SJCRH30 (cell line): ENCODE data around the gene LILRB3. TPM values are rescaled to one million over a fixed set of nuclear protein-coding genes. Genes with fewer than 3 reads are reported as not detected.
A peak's percentile ranks its signal among the peaks of the same experiment; 100 is the strongest.
"Not testable (repeated sequence)": the region's sequence is repeated elsewhere in the genome, so short reads cannot be mapped to it uniquely, and the experiment has no call there.

ENCODE experiments used
- DNase-seq, 2 experiments: peaks; one replicate each; pipeline ENCODE4 v3.0.0-alpha.2; 2015 to 2020
- H3K27ac ChIP-seq: fragments of 250-450 bp; sonication (Bioruptor Pico); 2 replicates; pipeline ENCODE4 v1.5.1; 2020; ENCODE audit warnings: mild to moderate bottlenecking, moderate library complexity
- H3K27me3 ChIP-seq: fragments of 250-450 bp; sonication (Bioruptor Pico); 2 replicates; pipeline ENCODE4 v1.5.1; 2020; ENCODE audit warnings: mild to moderate bottlenecking, moderate library complexity
- H3K36me3 ChIP-seq: fragments of 250-450 bp; sonication (Bioruptor Pico); 2 replicates; pipeline ENCODE4 v1.5.1; 2020; ENCODE audit warnings: mild to moderate bottlenecking, moderate library complexity
- H3K4me1 ChIP-seq: fragments of 250-450 bp; sonication (Bioruptor Pico); 2 replicates; pipeline ENCODE4 v1.5.1; 2020; ENCODE audit warnings: mild to moderate bottlenecking, moderate library complexity
- H3K4me3 ChIP-seq: fragments of 250-450 bp; sonication (Bioruptor Pico); 2 replicates; pipeline ENCODE4 v1.5.1; 2020; ENCODE audit warnings: mild to moderate bottlenecking, moderate library complexity
- H3K9me3 ChIP-seq: fragments of 250-450 bp; sonication (Bioruptor Pico); replicated peaks from 2 replicates; pipeline ENCODE4 v1.5.1; 2020; ENCODE audit warnings: mild to moderate bottlenecking, moderate library complexity
- total RNA-seq: library from RNA; depleted of rRNA; stranded (reverse); fragments of >200 nt; shearing (Covaris generic); gene quantifications from 2 replicates; pipeline ENCODE4 v1.2.3, GENCODE V29; 2014; rRNA removed

Gene LILRB3
- total RNA-seq, 1 experiment from 2014 or later: 0.71 TPM

GRCh38 chr19:54179921-54180461 is 42.8 kb downstream of the LILRB3 start:
- Histone ChIP-seq H3K4me1 (peaks cover 2% of the 10 kb centered on the region; the same call in 1 of the 2 replicates), H3K36me3 (peaks cover 5% of the 10 kb centered on the region; the same call in 1 of the 2 replicates), H3K4me3 (no peak overlapping the region), H3K27me3 (no peaks in the 10 kb centered on the region), H3K9me3 (no peaks in the 10 kb centered on the region), H3K27ac (no peak overlapping the region)
- DNase-seq: peak; percentile 62 to 70

- Histone ChIP-seq H3K27ac (no peak overlapping the region), H3K9me3 (no peaks in the 10 kb centered on the region), H3K4me1 (peaks cover 2% of the 10 kb centered on the region; the same call in 1 of the 2 replicates), H3K36me3 (peaks cover 5% of the 10 kb centered on the region; the same call in 1 of the 2 replicates), H3K4me3 (no peak overlapping the region), H3K27me3 (no peaks in the 10 kb centered on the region)
- DNase-seq: no peak
These were observed 43.5 kb downstream of the LILRB3 start for GRCh38 chr19:54179262-54179852.

GRCh38 chr19:54178581-54179261 is 44.1 kb downstream of the LILRB3 start:
- Histone ChIP-seq H3K27me3 (no peaks in the 10 kb centered on the region), H3K4me3 (no peak overlapping the region), H3K4me1 (peaks cover 2% of the 10 kb centered on the region; the same call in 1 of the 2 replicates), H3K27ac (no peak overlapping the region), H3K9me3 (no peaks in the 10 kb centered on the region), H3K36me3 (peaks cover 5% of the 10 kb centered on the region; the same call in 1 of the 2 replicates)
- peak in 1 of 2 experiments; percentile 49 for DNase-seq

GRCh38 chr19:54173951-54174834 is 48.6 kb downstream of the LILRB3 start:
- Histone ChIP-seq H3K27ac (no peak overlapping the region), H3K4me3 (no peak overlapping the region), H3K9me3 (no peaks in the 10 kb centered on the region), H3K36me3 (peaks cover 5% of the 10 kb centered on the region; the same call in 1 of the 2 replicates), H3K27me3 (no peaks in the 10 kb centered on the region), H3K4me1 (no peaks in the 10 kb centered on the region)
- no peak for DNase-seq

DNA sequence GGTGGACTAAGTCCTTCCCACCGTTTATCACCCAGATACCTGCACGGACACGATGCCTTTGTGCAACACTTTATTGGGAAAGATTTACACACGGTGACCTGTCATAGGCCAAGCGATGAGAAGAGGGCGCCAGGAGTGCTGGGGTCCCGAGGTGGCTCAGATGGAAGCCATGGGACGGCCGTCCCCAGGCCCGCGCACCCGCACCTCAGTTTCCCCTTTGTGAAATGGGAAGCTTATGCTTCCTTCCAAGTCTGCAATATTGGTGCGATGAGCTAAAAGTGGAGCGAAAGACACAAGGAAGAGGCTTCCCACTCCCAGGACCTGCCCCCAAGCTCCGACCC is 49.5 kb downstream of the LILRB3 start:
- no peak for DNase-seq
- no peaks in the 10 kb centered on the region for H3K27me3 ChIP-seq
- no peak overlapping the region for H3K4me3 ChIP-seq
- H3K36me3 ChIP-seq: peaks cover 4% of the 10 kb centered on the region; the same call in 1 of the 2 replicates
- H3K4me1 ChIP-seq: no peaks in the 10 kb centered on the region
- H3K27ac ChIP-seq: no peak overlapping the region
- H3K9me3 ChIP-seq: no peaks in the 10 kb centered on the region

DNA sequence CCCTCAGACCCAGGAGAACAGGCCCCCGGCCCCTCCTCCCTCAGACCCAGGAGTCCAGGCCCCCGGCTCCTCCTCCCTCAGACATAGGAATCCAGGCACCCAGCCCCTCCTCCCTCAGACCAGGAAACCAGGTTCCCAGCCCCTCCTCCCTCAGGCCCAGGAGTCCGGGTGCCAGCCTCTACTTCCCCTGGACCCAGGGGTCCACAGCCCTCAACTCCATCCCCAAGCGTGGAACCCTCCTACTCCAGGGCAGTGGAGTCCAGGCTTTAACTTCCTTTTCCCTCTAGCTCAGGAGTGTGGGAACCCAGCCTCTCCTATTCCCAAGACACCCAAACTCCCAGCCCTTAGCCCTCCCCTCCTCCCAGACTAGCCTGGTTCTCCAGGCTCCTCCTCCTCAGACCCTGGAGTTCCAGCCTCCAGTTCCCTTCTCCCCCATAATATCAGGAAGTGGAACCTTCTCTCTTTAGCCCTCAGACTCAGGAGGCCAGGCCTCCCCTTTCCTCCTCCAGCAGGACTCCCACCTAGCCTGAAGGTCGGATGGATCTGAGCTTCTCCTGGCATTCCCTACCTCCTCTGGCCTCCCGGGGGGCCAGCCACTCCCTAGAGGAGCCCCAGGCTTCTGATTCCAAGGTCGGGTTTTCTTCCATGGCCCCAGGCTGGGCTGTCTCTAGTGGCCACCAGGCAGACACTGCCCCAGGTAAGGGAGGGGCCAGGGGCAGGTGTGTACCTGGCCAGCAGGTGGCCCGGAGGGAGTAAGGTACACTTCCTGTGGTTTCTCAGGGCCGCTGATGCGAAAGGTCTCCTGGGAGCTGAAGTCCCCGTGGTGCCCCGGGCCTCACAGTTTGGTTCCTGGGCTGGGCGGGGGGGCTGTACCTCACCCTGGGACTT is 50.1 kb downstream of the LILRB3 start, which contains the start of gene TMC4:
Gene TMC4, minus strand, starts transcription at position 690 of the 888 bp plus-strand sequence. Its CDS starts 43 bp downstream, at position 647.
- no peak for DNase-seq
- Histone ChIP-seq H3K4me3 (no peak within 1 kb of the TSS), H3K27ac (no peak within 1 kb of the TSS), H3K4me1 (no peaks in the 10 kb centered on the region), H3K36me3 (no peaks in the 10 kb centered on the region), H3K9me3 (no peaks in the 10 kb centered on the region), H3K27me3 (no peaks in the 10 kb centered on the region)

GRCh38 chr19:54171736-54172431 is 50.9 kb downstream of the LILRB3 start:
- H3K27me3 ChIP-seq, H3K27ac ChIP-seq, DNase-seq, H3K9me3 ChIP-seq, H3K4me3 ChIP-seq, H3K36me3 ChIP-seq, H3K4me1 ChIP-seq: not testable (repeated sequence)

DNA sequence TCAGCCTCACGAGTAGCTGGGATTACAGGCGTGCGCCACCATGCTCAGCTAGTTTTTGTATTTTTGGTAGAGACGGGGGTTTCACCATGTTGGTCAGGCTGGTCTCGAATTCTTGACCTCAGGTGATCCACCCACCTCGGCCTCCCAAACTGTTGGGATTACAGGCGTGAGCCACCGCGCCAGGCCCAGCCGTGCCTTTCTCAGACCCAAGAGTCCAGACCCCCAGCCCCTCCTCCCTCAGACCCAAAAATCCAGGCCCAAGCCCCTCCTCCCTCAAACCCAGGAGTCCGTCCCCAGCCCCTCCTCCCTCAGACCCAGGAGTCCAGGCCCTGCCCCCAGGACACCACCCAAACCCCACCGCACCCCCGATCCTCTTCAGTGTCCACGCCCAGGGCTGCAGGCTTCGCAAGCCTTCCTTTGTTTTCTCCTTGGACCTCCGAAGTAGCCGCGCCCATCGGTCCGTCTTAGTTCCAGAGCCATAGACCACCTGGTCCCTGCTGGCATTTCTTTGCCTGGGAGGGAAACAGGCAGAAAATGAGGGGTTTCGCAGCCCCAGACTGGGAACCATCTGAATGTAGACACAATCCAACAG is 53.6 kb downstream of the LILRB3 start:
- no peaks in the 10 kb centered on the region for H3K4me1 ChIP-seq
- H3K9me3 ChIP-seq: 0 out of 2 replicates have a peak, but pooled peaks cover 4% of the 10 kb centered on the region
- no peak for DNase-seq
- no peak overlapping the region for H3K4me3 ChIP-seq
- no peak overlapping the region for H3K27ac ChIP-seq
- H3K27me3 ChIP-seq: no peaks in the 10 kb centered on the region
- no peaks in the 10 kb centered on the region for H3K36me3 ChIP-seq

DNA sequence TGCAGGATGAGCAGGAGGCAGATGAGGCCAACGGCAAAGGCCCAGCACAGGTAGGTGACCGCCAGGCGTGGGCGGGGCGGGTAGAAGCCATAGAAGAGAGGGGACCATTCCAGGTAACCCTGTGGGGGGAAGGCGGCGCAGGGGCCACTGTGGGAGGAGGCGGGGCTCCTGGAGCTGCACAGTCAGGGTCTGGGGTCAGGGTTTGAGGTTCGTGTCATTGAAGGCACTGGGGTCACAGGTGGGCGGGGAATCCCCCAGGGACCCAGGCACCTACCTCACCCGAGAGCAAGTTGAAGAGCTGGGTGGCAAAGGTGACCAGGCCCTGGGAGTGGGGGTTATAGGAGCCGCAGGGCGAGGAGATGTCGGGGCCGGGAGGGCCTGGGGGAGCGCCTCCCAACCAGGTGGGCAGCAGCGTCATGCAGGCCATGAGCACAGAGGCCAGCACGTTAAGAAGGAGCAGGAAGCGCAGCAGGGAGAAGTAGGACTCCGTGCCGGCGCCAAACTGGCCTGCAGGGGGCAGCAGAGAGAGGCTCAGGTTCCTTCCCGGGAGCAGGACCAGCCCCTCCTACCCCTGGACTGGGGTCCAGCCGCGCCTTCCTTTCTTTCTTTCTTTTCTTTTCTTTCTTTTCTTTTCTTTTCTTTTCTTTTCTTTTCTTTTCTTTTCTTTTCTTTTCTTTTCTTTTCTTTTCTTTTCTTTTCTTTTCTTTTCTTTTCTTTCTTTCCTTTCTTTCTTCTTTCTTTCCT is 54.5 kb downstream of the LILRB3 start:
- no peak overlapping the region for H3K27ac ChIP-seq
- no peaks in the 10 kb centered on the region for H3K4me1 ChIP-seq
- peak; percentile 89 to 93 for DNase-seq
- no peaks in the 10 kb centered on the region for H3K27me3 ChIP-seq
- no peaks in the 10 kb centered on the region for H3K36me3 ChIP-seq
- 0 out of 2 replicates have a peak, but pooled peaks cover 4% of the 10 kb centered on the region for H3K9me3 ChIP-seq
- no peak overlapping the region for H3K4me3 ChIP-seq

Other genes starting within 250 kb of the LILRB3 start
- gene CACNG6, start 231.4 kb downstream of the LILRB3 start, total RNA-seq: 0.76 and 2.0 TPM in 2 replicates
- not detected in 2 replicates for gene VSTM1, start 159.1 kb downstream of the LILRB3 start, total RNA-seq
- not detected in 2 replicates for gene TARM1, start 141.6 kb downstream of the LILRB3 start, total RNA-seq
- 0.26 TPM in 1 of 2 replicates, not detected in the other for gene OSCAR, start 122.2 kb downstream of the LILRB3 start, total RNA-seq
- gene NDUFA3, start 120.2 kb downstream of the LILRB3 start, total RNA-seq: 40.4 and 62.0 TPM in 2 replicates
- gene TFPT, start 107.3 kb downstream of the LILRB3 start, total RNA-seq: 10.0 and 10.3 TPM in 2 replicates
- 65.6 and 67.3 TPM in 2 replicates for gene PRPF31, start 107.3 kb downstream of the LILRB3 start, total RNA-seq
- 27.5 and 27.6 TPM in 2 replicates for gene CNOT3, start 85.2 kb downstream of the LILRB3 start, total RNA-seq
- gene LENG1, start 63.3 kb downstream of the LILRB3 start, total RNA-seq: 5.6 and 6.8 TPM in 2 replicates
- not detected in 2 replicates for gene TMC4, start 49.8 kb downstream of the LILRB3 start, total RNA-seq
- 32.1 and 34.6 TPM in 2 replicates for gene MBOAT7, start 33.4 kb downstream of the LILRB3 start, total RNA-seq
- gene TSEN34, start 31.7 kb downstream of the LILRB3 start, total RNA-seq: 70.7 and 81.6 TPM in 2 replicates
- gene RPS9, start 22.1 kb downstream of the LILRB3 start, total RNA-seq: 2,113 and 3,052 TPM in 2 replicates
- gene LILRA6, start 19.8 kb upstream of the LILRB3 start, total RNA-seq: not detected in 2 replicates
- 0.02 TPM in 1 of 2 replicates, not detected in the other for gene LILRB5, start 34.3 kb upstream of the LILRB3 start, total RNA-seq
- not detected in 2 replicates for gene LILRB2, start 58.1 kb upstream of the LILRB3 start, total RNA-seq
- gene LILRA5, start 90.2 kb upstream of the LILRB3 start, total RNA-seq: not detected in 2 replicates
- not detected in 2 replicates for gene LILRA4, start 116.2 kb upstream of the LILRB3 start, total RNA-seq
- gene LAIR1, start 141.9 kb upstream of the LILRB3 start, total RNA-seq: not detected in 2 replicates
- gene TTYH1, start 192.5 kb upstream of the LILRB3 start, total RNA-seq: not detected in 2 replicates
- gene LENG8, start 226.2 kb upstream of the LILRB3 start, total RNA-seq: 18.9 and 25.6 TPM in 2 replicates
- 0.38 and 0.40 TPM in 2 replicates for gene LENG9, start 240.8 kb upstream of the LILRB3 start, total RNA-seq